ENCODE data around the gene ECI2.

The ECI2 gene

DNA sequence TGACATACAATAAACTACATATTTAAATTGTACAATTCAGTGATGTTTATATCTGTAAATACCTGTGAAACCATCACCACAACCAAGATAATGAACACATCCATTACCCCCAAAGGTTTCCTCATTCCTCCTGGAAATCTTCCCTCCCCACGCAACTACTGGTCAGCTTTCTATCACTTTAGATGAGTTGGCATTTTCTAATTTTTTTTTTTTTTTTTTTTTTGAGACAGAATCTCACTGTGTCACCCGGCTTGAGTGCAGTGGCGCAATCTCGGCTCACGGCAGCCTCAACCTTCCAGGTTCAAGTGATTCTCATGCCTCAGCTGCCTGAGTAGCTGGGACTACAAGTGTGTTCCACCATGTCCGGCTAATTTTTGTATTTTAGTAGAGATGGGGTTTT lies 31.7 kb upstream of the ECI2 start:
- no peak overlapping the region for H3K27ac ChIP-seq (ENCODE audit: low read length)
- no peaks in the 10 kb centered on the region for H3K27me3 ChIP-seq (ENCODE audit: control insufficient read depth, insufficient read depth, low read length)
- H3K36me3 ChIP-seq (ENCODE audit: control insufficient read depth, insufficient read depth, low read length) = no peaks in the 10 kb centered on the region
- no peak for DNase-seq (ENCODE audit: low read depth, low spot score)
- WGBS (ENCODE audit: insufficient coverage, insufficient read length) = no CpG with 5 or more reads among the region's 6 CpGs
- H3K4me3 ChIP-seq (ENCODE audit: low read length) = no peak overlapping the region
- H3K9me3 ChIP-seq (ENCODE audit: control insufficient read depth, insufficient read depth, low read length) = no peaks in the 10 kb centered on the region
- H3K4me1 ChIP-seq (ENCODE audit: control insufficient read depth, insufficient read depth, low read length) = peaks cover 3% of the 10 kb centered on the region

- Histone ChIP-seq H3K4me3 (ENCODE audit: low read length) (no peak overlapping the region), H3K9me3 (ENCODE audit: control insufficient read depth, insufficient read depth, low read length) (no peaks in the 10 kb centered on the region), H3K36me3 (ENCODE audit: control insufficient read depth, insufficient read depth, low read length) (no peaks in the 10 kb centered on the region), H3K27me3 (ENCODE audit: control insufficient read depth, insufficient read depth, low read length) (no peaks in the 10 kb centered on the region), H3K4me1 (ENCODE audit: control insufficient read depth, insufficient read depth, low read length) (peaks cover 3% of the 10 kb centered on the region), H3K27ac (ENCODE audit: low read length) (no peak overlapping the region)
- whole genome bisulfite sequencing (ENCODE audit: insufficient coverage, insufficient read length) = no CpG with 5 or more reads among the region's 6 CpGs
- DNase-seq (ENCODE audit: low read depth, low spot score) = no peak
Measured at GRCh38 chr6:4164456-4164855, 29.1 kb upstream of the ECI2 start.

DNA sequence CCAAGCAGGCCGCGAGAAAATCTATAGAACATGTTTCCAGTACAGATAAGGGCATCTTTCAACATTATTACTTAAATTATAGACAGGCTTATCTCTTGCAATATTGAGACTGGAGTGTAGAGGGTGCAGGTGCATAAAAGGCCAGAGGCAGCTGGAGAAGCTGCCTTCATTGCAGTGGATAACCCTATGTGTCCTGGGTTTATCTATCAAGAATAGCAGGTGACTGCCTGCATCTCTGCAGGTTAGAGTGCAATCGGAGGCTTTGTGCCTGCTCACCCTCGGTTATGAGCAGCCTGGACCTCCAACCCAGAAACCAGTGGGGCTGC lies 28.7 kb upstream of the ECI2 start:
- DNase-seq (ENCODE audit: low read depth, low spot score) = no peak
- no peaks in the 10 kb centered on the region for H3K9me3 ChIP-seq (ENCODE audit: control insufficient read depth, insufficient read depth, low read length)
- no peaks in the 10 kb centered on the region for H3K27me3 ChIP-seq (ENCODE audit: control insufficient read depth, insufficient read depth, low read length)
- WGBS (ENCODE audit: insufficient coverage, insufficient read length) = no CpG with 5 or more reads among the region's 4 CpGs
- no peak overlapping the region for H3K27ac ChIP-seq (ENCODE audit: low read length)
- no peak overlapping the region for H3K4me3 ChIP-seq (ENCODE audit: low read length)
- peaks cover 3% of the 10 kb centered on the region for H3K4me1 ChIP-seq (ENCODE audit: control insufficient read depth, insufficient read depth, low read length)
- no peaks in the 10 kb centered on the region for H3K36me3 ChIP-seq (ENCODE audit: control insufficient read depth, insufficient read depth, low read length)

- H3K9me3 ChIP-seq (ENCODE audit: control insufficient read depth, insufficient read depth, low read length) = no peaks in the 10 kb centered on the region
- no peak overlapping the region for H3K4me3 ChIP-seq (ENCODE audit: low read length)
- no peaks in the 10 kb centered on the region for H3K4me1 ChIP-seq (ENCODE audit: control insufficient read depth, insufficient read depth, low read length)
- no peaks in the 10 kb centered on the region for H3K36me3 ChIP-seq (ENCODE audit: control insufficient read depth, insufficient read depth, low read length)
- H3K27me3 ChIP-seq (ENCODE audit: control insufficient read depth, insufficient read depth, low read length) = no peaks in the 10 kb centered on the region
- DNase-seq (ENCODE audit: low read depth, low spot score) = no peak
- H3K27ac ChIP-seq (ENCODE audit: low read length) = no peak overlapping the region
- WGBS (ENCODE audit: insufficient coverage, insufficient read length) = no CpG with 5 or more reads among the region's 10 CpGs
Measured at GRCh38 chr6:4163408-4164116, 28.2 kb upstream of the ECI2 start.

DNA sequence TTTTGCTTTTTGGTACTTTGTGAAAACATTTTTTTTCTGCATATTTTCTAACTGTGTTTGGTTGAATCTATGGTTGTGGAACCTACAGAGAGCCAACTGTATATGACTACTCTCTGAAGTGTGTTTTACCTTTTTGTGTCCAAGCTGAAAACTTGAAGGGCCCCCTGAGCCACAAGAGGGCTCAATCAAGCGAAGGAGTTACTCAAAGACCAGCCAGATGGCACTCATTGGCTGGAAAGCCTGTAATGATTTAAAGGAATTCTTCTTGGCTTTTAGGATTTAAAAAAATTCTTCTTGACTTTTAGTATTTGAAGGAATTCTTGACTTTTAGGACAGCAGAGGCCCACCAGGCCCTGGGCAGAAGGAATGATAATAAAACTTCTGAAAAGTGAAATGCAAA lies 27.0 kb upstream of the ECI2 start:
- whole genome bisulfite sequencing (ENCODE audit: insufficient coverage, insufficient read length) = no CpG with 5 or more reads among the region's 1 CpG
- no peak for DNase-seq (ENCODE audit: low read depth, low spot score)
- H3K27me3 ChIP-seq (ENCODE audit: control insufficient read depth, insufficient read depth, low read length) = no peaks in the 10 kb centered on the region

DNA sequence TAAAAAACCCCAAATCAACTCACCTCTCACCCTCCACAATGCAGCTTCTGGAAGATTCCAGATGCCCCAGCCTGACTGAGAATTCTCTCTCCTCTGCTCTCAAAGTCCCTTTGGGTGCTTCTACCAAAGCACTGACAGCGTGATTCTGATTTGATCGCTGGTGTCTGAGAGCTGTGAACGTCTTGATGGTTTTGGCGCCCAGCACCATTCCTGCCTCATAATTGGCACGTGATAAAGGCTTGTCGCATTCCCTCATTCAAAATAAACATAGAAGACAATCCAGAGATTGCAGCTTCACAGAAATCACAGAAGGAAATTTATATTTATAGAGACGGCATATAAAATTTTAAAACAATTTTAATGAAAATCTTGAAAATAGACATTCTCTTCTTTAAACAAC lies 24.1 kb upstream of the ECI2 start:
- no CpG with 5 or more reads among the region's 7 CpGs for WGBS (ENCODE audit: insufficient coverage, insufficient read length)
- H3K27me3 ChIP-seq (ENCODE audit: control insufficient read depth, insufficient read depth, low read length) = no peaks in the 10 kb centered on the region
- no peaks in the 10 kb centered on the region for H3K4me1 ChIP-seq (ENCODE audit: control insufficient read depth, insufficient read depth, low read length)
- H3K36me3 ChIP-seq (ENCODE audit: control insufficient read depth, insufficient read depth, low read length) = no peaks in the 10 kb centered on the region
- H3K27ac ChIP-seq (ENCODE audit: low read length) = no peak overlapping the region
- H3K9me3 ChIP-seq (ENCODE audit: control insufficient read depth, insufficient read depth, low read length) = no peaks in the 10 kb centered on the region
- H3K4me3 ChIP-seq (ENCODE audit: low read length) = no peak overlapping the region
- no peak for DNase-seq (ENCODE audit: low read depth, low spot score)

More for the DNA sequence above, 27.0 kb upstream of the ECI2 start:
- no peaks in the 10 kb centered on the region for H3K36me3 ChIP-seq (ENCODE audit: control insufficient read depth, insufficient read depth, low read length)
- H3K27ac ChIP-seq (ENCODE audit: low read length) = no peak overlapping the region
- H3K4me3 ChIP-seq (ENCODE audit: low read length) = no peak overlapping the region
- H3K4me1 ChIP-seq (ENCODE audit: control insufficient read depth, insufficient read depth, low read length) = no peaks in the 10 kb centered on the region
- H3K9me3 ChIP-seq (ENCODE audit: control insufficient read depth, insufficient read depth, low read length) = no peaks in the 10 kb centered on the region

DNA sequence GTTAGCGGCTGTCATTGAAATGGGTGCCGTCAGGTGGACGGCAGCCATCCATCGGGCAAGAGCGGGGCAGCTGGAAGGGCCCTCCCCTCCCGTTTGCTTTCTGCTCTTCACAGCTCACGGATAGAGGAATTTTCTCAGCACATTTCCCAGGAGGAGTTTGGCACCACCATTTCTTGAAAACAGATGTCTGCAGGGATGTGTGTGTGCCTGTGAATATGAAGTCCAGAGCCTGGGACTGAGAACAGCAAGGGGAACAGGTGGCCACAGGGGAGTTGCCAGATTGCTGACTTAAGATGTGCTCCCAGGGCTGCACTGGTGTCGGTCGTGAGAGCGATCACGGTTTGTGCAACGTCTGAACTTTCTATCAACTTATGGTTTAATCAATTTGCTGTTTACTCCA lies 22.1 kb upstream of the ECI2 start:
- WGBS (ENCODE audit: insufficient coverage, insufficient read length) = no CpG with 5 or more reads among the region's 12 CpGs
- Histone ChIP-seq H3K9me3 (ENCODE audit: control insufficient read depth, insufficient read depth, low read length) (no peaks in the 10 kb centered on the region), H3K27me3 (ENCODE audit: control insufficient read depth, insufficient read depth, low read length) (no peaks in the 10 kb centered on the region), H3K4me3 (ENCODE audit: low read length) (no peak overlapping the region), H3K36me3 (ENCODE audit: control insufficient read depth, insufficient read depth, low read length) (no peaks in the 10 kb centered on the region), H3K27ac (ENCODE audit: low read length) (no peak overlapping the region), H3K4me1 (ENCODE audit: control insufficient read depth, insufficient read depth, low read length) (no peaks in the 10 kb centered on the region)
- DNase-seq (ENCODE audit: low read depth, low spot score) = no peak

DNA sequence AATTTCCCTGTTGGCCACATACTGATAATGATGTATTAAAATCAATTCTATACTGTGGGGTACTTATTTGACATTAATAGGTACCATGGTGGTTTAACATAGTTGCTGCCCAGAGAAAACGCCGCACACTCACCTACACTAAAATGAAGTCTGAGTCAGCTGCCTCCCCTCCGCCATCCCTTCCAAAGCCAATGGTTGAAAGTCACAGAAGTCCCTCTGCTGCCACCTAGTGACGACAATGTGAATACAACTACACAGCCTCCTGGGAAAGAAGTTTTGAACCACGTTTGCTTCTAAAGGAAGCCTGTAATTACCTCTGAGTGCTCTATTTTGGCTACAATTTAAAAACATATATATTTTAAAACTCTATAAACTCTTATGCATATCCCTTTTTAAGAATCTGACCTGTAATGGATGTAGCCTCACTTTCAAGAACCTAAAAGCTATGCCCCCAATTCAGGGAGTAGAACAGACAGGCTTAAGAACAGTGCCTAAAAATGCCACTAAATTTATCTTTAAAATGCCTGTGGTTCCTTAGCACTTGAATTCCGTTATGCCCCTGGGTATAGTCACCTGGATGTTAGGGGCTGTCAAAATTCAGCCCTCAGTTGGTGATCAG lies 20.6 kb upstream of the ECI2 start:
- Histone ChIP-seq H3K9me3 (ENCODE audit: control insufficient read depth, insufficient read depth, low read length) (no peaks in the 10 kb centered on the region), H3K4me3 (ENCODE audit: low read length) (no peak overlapping the region), H3K36me3 (ENCODE audit: control insufficient read depth, insufficient read depth, low read length) (no peaks in the 10 kb centered on the region), H3K27me3 (ENCODE audit: control insufficient read depth, insufficient read depth, low read length) (no peaks in the 10 kb centered on the region), H3K4me1 (ENCODE audit: control insufficient read depth, insufficient read depth, low read length) (no peaks in the 10 kb centered on the region), H3K27ac (ENCODE audit: low read length) (no peak overlapping the region)
- no CpG with 5 or more reads among the region's 6 CpGs for WGBS (ENCODE audit: insufficient coverage, insufficient read length)
- peak; percentile 70 for DNase-seq (ENCODE audit: low read depth, low spot score)

- WGBS (ENCODE audit: insufficient coverage, insufficient read length) = no CpG with 5 or more reads among the region's 6 CpGs
- Histone ChIP-seq H3K36me3 (ENCODE audit: control insufficient read depth, insufficient read depth, low read length) (no peaks in the 10 kb centered on the region), H3K9me3 (ENCODE audit: control insufficient read depth, insufficient read depth, low read length) (no peaks in the 10 kb centered on the region), H3K4me3 (ENCODE audit: low read length) (no peak overlapping the region), H3K27ac (ENCODE audit: low read length) (no peak overlapping the region), H3K4me1 (ENCODE audit: control insufficient read depth, insufficient read depth, low read length) (no peaks in the 10 kb centered on the region), H3K27me3 (ENCODE audit: control insufficient read depth, insufficient read depth, low read length) (no peaks in the 10 kb centered on the region)
- DNase-seq (ENCODE audit: low read depth, low spot score) = no peak
Measured at GRCh38 chr6:4153514-4153985, 18.2 kb upstream of the ECI2 start.

GRCh38 chr6:4145083-4145482 lies 9.7 kb upstream of the ECI2 start:
- Histone ChIP-seq H3K27me3 (ENCODE audit: control insufficient read depth, insufficient read depth, low read length) (no peaks in the 10 kb centered on the region), H3K27ac (ENCODE audit: low read length) (no peak overlapping the region), H3K4me1 (ENCODE audit: control insufficient read depth, insufficient read depth, low read length) (no peaks in the 10 kb centered on the region), H3K9me3 (ENCODE audit: control insufficient read depth, insufficient read depth, low read length) (no peaks in the 10 kb centered on the region), H3K4me3 (ENCODE audit: low read length) (no peak overlapping the region), H3K36me3 (ENCODE audit: control insufficient read depth, insufficient read depth, low read length) (no peaks in the 10 kb centered on the region)
- DNase-seq (ENCODE audit: low read depth, low spot score) = no peak
- no CpG with 5 or more reads among the region's 2 CpGs for WGBS (ENCODE audit: insufficient coverage, insufficient read length)

DNA sequence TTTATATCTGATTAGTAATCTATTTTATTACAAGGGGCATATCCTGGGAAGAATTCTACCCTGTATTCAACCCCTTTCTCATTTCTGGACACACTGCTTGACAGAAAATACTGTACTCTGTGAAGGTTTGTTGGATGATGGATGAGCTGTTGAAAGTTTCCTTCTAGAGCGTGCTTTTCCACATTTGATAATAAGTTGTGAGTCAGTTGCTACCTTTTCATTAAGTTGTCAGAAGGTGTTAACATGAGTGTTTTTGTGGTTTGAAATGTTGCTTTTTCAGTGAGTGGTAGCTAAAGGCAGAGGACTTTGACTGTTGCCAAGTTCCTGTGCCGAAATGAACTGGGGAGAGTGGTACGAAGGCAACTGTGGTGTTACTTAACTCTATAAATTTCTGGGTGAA lies 3.9 kb upstream of the ECI2 start:
- Histone ChIP-seq H3K4me3 (ENCODE audit: low read length) (no peak overlapping the region), H3K9me3 (ENCODE audit: control insufficient read depth, insufficient read depth, low read length) (no peaks in the 10 kb centered on the region), H3K27ac (ENCODE audit: low read length) (no peak overlapping the region), H3K4me1 (ENCODE audit: control insufficient read depth, insufficient read depth, low read length) (no peaks in the 10 kb centered on the region), H3K27me3 (ENCODE audit: control insufficient read depth, insufficient read depth, low read length) (no peaks in the 10 kb centered on the region), H3K36me3 (ENCODE audit: control insufficient read depth, insufficient read depth, low read length) (no peaks in the 10 kb centered on the region)
- no CpG with 5 or more reads among the region's 3 CpGs for WGBS (ENCODE audit: insufficient coverage, insufficient read length)
- no peak for DNase-seq (ENCODE audit: low read depth, low spot score)

Data from iPS DF 6.9 (cell line).